ENCODE results near the gene GOLGA6B. TPM values are rescaled to one million over a fixed set of nuclear protein-coding genes. Genes with fewer than 3 reads are reported as not detected.
A peak's percentile ranks its signal among the peaks of the same experiment; 100 is the strongest.
"Not testable (repeated sequence)": the region's sequence is repeated elsewhere in the genome, so short reads cannot be mapped to it uniquely, and the experiment has no call there.

GOLGA6B gene
- total RNA-seq, 1 donor from 2014 or later, result 0.36 TPM

DNA sequence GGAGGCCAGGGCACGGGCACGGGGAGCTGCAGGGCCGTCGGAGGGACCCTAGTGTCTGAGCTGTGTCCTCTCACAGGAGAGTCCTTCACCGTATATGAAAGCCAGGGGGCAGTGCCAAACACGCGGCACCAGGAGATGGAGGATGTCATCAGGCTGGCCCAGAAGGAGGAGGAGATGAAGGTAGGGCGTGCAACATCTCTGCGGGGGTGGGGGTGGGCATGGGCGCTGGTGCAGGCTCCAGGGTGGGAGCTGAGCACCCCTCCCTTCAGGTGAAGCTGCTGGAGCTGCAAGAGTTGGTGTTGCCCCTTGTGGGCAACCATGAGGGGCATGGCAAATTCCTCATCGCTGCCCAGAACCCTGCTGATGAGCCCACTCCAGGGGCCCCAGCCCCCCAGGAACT lies 11.2 kb downstream of the GOLGA6B start:
- DNase-seq (ENCODE audit: low spot score), result not testable (repeated sequence)

DNA sequence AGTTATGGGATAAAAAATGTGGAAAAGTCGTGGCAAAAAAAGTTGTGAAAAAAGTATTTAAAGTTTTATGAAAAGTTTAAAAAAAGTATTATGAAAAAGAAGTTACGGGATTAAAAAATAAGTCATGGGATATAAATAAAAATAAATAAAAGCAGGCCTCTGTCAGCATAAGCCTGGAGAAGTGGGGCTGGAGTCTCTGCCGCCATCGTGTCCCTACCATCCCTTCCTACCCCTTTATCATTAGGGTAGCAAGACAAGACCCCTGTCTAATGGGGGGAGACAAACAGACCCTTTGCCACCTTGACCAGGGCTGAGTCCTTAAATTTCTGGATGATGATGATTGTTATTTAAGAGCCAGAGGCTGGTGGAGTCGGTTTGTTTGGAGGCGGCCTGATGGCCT lies 15.3 kb downstream of the GOLGA6B start:
- not testable (repeated sequence) for DNase-seq (ENCODE audit: low spot score)

DNA sequence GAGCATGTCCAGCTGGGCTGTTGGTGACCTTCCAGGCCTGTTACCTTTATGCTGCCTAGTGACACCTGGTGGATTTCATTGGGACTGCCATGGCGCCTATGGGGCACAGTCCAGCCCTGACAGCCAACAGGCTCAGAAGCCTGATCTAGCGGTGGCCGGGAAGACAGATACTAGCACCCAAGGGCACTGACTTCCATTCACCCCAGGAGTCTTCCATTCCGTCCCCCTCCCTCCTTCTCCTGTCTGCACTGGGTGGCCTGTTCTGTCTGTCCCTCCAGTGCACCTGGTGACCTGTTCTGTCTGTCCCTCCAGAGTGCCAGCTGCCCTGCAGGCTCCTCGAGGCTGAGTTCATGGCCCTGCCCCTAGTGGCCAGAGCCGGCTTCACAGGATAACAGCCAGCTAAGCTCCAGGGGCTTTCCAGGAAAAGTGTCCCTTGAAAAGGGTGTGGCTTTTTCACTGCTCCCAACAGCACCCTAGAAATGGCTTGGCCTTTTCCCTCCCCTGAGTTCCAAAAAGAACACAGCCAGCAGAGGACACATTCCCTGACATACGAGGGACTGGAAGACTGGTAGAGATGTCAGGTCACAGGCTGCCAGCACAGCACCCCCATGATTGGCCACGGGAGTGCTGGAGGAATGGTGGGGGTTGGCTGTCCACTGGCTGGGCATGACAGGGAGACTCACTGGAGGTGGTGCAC lies 16.3 kb downstream of the GOLGA6B start:
- peak; percentile 75 for DNase-seq (ENCODE audit: low spot score)

DNA sequence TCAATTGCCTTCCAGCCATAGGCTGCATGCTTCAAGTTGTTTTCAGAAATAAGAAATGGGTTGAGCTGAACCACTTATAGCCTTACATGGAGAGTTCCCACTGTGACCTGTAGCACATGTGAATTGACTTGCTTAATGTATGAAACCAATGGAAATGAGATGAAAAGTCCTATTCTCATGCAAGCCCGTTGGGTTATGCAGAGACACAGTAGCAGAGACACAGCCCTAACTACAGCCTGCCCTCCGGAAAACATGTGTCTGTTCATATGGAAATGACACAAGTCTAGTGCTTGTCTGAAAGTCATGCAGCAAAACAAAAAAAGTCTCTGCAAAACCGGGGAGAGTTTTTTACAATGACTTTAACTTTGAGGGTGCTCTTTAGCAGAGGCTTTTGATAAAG lies 17.0 kb downstream of the GOLGA6B start:
- no peak for DNase-seq (ENCODE audit: low spot score)

DNA sequence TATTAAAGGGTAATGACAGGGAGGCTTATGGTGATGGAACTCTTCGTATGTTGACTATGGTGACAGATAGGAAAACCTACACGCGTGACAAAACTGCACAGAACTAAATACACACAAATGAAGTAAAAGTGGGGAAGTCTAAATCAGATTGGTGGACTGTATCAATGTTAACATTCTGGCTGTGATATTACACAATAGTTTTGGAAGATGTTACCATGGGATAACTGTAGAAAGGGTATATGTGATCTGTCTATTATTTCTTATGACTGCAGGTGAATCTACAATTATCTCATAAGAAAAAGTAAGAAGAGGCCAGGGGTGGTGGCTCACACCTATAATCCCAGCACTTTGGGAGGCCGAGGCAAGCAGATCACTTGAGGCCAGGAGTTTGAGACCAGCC lies 22.3 kb downstream of the GOLGA6B start:
- DNase-seq (ENCODE audit: low spot score), result no peak

DNA sequence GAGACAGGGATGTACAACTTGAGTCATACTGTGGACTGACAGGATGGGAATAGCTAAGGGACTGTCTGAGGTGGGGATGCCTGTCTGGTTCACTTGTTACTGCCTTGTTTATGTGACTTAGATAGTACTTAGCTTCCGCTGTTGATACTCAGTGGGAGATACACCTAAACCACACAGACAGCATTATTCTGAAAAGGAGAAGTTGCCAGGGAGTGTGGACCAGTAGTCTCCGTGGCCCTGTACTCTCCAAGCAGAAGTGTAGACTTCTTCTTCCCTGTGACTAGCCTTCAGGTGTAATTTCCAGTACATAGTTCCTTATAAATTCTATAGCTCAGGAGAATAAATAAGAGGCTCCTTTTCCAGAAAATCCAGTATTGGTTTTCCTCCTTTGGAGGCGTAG lies 26.4 kb downstream of the GOLGA6B start:
- no peak for DNase-seq (ENCODE audit: low spot score)

DNA sequence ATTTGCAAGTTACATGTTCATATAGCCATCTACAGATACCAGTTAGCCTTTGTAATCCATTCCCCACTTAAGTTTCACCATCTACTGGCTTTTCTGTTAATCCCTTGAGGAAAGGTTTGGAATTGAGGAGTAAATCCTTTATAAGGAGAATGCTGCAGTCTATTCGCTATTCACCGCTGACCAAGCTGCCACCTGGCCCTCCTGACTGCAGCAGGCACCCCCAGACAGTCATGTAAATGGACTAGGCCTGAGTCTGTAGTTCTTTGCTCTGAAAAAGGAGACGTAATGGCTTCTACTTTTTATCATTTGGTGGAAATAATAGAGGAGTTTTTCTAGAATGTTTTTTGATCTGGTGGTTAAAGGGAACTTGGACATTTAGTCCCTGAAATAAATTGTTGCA lies 28.3 kb downstream of the GOLGA6B start:
- no peak for DNase-seq (ENCODE audit: low spot score)

DNA sequence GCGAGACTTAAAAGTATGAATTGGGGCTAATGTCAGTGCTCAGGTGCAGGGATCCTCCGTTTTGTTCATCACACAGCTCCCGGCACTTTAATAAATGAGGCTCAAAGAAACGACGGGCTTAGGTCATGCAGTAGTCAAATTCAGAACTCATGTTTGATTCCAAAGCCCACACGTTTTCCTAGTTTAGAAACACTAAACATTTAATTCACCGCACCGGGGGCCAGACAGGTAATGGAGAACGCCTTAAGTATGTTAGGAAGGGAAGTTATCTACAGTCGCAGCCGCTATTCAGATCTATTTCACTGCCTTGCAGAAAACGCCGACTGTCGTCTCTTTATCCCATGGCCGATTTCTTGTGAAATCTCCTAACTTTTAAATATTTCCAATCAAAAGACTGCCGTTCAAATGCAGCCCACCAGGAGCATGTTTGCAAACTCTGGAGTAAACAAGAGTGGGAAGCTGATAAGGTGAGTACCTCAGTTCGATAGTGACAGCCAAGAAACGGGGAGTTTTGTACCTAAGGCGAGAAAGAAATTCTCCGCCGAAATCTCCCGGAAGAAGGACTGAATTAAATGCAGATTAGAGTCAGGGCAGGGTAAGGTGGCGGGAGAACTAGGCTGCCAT lies 30.9 kb downstream of the GOLGA6B start:
- DNase-seq (ENCODE audit: low spot score), result no peak

DNA sequence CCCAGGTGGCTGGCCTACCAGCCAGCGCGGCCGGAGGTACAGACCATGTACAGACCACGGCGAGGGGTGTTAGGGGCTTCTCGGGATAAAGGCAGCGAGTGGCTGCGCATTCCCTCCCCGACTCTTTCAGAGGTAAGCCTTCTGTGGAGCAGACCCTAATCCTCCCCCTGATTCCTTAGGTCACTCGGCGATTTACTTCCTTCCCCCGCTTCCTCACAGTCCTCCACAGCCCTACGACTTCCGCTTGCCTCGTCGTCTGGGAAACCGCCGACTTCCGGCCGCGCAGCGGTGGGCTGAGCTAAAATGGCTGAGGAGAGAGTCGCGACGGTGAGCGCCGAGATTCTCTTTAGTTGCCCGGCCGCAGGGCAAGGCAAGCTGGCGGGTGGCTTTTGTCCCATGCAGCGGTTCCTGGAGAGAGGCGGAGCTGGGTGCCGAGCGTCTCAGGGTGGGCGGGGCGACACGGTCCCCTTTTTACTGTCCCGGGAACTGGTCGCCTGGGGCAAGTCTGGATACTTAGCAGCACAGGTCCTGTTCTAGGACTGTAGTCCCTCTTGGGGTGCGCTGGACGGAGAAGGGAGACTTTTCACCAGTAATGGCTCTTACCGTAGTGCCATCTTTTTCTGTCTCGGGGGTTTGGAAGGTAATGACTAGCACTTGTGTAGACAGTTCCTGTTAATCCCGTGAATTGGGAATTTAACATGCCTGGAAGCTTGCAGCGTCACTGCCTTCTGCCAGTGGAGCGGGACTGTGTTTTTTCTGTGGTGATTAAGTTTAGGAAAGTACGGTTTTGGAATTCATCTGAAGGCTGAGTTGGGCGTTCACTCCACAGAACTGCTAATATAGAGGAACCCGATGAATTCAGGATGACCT lies 31.7 kb downstream of the GOLGA6B start, which contains the start of the genes BBS4 and HIGD2B:
BBS4 (plus strand) TSS at position 283 of the 870 bp plus-strand sequence; CDS start at position 304, 21 bp downstream.
HIGD2B (minus strand) TSS at position 258 of the 870 bp plus-strand sequence. CDS start 9,808 bp downstream, outside the sequence.
- DNase-seq (ENCODE audit: low spot score), result peak; percentile 91

DNA sequence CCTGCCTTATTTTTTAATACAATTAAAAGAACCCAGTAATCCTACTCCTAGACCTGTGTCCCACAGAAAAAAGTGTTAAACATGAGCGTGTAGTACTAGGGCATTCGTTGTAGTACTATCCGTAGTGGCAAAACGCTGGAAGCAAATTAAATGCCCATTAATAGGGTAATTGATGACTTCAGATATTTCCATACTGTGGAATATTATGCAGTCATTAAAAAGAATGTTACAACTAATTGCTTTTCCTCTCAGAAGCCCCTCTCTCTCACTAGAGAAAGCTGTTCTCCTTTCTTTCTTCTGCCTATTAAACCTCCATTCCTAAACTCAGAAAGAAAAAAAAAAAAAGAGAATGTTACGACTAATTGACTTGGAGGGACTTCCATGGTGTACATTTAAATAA lies 34.2 kb downstream of the GOLGA6B start:
- DNase-seq (ENCODE audit: low spot score), result no peak

DNA sequence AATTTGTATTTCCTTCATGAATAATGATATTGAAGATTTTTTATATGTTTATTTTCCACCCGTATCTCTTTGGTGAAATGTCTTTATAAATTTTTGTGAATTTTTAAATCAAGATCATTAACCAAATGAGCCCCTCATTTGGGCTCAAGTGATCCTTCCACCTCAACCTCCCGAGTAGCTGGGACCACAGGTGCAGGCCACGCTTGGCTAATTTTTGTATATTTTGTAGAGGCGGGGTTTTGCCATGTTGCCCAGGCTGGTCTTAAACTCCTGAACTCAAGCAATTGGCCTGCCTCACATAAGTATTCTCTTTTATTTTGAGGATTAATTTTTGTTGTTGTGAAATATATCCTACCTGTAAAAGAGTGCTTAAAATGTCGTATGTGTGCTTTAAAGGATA lies 36.4 kb downstream of the GOLGA6B start:
- no peak for DNase-seq (ENCODE audit: low spot score)

DNA sequence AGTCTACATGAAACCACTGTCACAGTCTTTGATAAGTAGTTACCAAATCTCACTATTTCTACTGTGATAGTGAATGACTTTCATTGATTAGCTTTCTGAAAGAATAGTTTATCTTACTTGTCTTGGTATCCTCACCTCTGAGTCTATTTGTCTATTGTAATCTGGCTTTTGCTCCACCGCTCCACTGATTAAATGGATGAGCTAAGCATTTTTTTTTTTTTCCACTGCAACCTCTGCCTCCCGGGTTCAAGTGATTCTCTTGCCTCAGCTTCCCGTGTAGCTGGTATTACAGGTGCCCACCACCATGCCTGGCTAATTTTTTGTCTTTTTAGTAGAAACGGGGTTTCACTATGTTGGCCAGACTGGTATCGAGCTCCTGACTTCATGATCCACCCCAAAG lies 44.4 kb downstream of the GOLGA6B start:
- no peak for DNase-seq (ENCODE audit: low spot score)

DNA sequence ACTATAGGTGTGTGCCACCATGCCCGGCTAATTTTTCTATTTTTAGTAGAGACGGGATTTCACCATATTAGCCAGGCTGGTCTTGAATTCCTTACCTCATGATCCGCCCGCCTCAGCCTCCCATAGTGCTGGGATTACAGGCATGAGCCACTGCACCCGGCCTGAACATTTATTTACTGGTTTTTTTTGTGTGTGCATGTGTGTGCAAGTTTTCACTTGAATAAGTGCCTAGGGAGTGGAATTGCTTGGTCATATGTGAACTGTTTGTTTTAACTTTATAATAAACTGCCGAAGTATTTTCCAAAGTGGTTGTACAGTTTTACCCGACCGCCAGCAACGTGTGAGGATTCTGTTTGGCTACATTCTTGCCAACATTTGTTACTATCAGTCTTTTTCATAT lies 45.6 kb downstream of the GOLGA6B start:
- no peak for DNase-seq (ENCODE audit: low spot score)

DNA sequence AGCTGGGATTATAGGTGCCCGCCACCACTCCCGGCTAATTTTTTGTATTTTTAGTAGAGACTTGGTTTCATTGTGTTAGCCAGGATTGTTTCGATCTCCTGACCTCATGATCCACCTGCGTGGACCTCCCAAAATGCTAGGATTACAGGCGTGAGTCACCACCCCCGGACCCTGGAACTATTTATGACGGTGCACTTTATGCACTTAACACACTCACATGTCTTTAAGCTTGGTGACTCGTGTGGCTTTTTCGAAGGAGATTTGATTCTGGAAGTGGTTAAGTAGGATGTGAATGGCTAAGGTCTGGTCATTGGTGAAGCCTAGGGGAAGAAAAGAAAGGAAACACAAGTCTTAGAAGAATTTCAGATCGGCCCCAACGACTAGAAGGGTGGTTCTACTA lies 51.8 kb downstream of the GOLGA6B start:
- no peak for DNase-seq (ENCODE audit: low spot score)

DNA sequence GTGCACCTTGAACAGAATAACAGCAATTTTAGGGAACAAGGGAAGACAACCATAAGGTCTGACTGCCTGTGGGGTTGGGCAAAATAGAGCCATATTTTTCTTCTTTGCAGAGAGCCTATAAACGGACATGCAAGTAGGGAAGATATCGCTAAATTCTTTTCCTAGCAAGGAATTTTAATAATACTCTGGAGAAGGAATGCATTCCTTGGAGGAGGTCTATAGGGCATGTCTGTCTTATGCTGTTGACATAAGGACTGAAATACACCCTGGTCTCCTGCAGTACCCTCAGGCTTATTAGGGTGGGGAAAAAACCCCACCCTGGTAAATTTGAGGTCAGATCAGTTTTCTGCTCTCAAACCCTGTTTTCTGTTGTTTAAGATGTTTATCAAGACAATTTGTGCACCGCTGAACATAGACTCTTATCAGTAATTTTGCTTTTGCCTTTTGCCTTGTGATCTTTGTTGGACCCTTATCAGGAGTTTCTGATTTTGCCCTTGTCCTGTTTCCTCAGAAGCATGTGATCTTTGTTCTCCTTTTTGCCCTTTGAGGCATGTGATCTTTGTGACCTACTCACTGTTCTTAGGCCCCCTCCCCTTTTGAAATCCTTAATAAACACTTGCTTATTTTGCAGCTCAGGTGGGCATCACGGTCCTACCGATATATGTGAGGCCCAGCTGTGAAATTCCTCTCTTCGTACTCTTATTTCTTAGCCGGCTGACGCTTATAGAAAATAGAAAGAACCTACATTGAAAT lies 54.2 kb downstream of the GOLGA6B start:
- DNase-seq (ENCODE audit: low spot score), result not testable (repeated sequence)

Other genes with a start within 250 kb of the GOLGA6B start
- 163 TPM for gene ARIH1, start 180.4 kb upstream of the GOLGA6B start, total RNA-seq
- gene HIGD2B, start 31.5 kb downstream of the GOLGA6B start, total RNA-seq, result not detected
- 21.7 TPM for gene BBS4, start 31.5 kb downstream of the GOLGA6B start, total RNA-seq
- 58.0 TPM for gene ADPGK, start 129.1 kb downstream of the GOLGA6B start, total RNA-seq

Measured in ureter (tissue), 1 donor.